T-helper 17 cell (primary cell): ENCODE data around the gene PES1. TPM values are rescaled to one million over a fixed set of nuclear protein-coding genes. Genes with fewer than 3 reads are reported as not detected.
A peak's percentile ranks its signal among the peaks of the same experiment; 100 is the strongest.
"Not testable (repeated sequence)": the region's sequence is repeated elsewhere in the genome, so short reads cannot be mapped to it uniquely, and the experiment has no call there.

Experiments
- ATAC-seq: fragments of 150-1000 bp; cut with Tn5 transposase; 2 replicates; pipeline ENCODE4 v1.10.0; 2021; ENCODE audit warnings: mild to moderate bottlenecking, moderate library complexity
- DNase-seq, 3 donors: peaks; one replicate each; pipeline versions ENCODE4 v3.0.0 to v3.0.0-alpha.2; 2020 to 2021
- H3K9me3 ChIP-seq: one replicate; pipeline ENCODE4 v1.7.0; 2013; ENCODE audit warnings: low read length, mild to moderate bottlenecking; ENCODE audit not compliant: control insufficient read depth, poor library complexity, severe bottlenecking
- H3K27ac Mint-ChIP-seq: one replicate; pipeline ENCODE4 v1.8.0; 2022; ENCODE audit warnings: mild to moderate bottlenecking, moderate library complexity, mixed read lengths
- H3K27me3 Mint-ChIP-seq: one replicate; pipeline ENCODE4 v1.8.0; 2022; ENCODE audit warnings: mixed read lengths
- H3K36me3 Mint-ChIP-seq: one replicate; pipeline ENCODE4 v1.8.0; 2022; ENCODE audit warnings: low read depth, mixed read lengths
- H3K4me1 Mint-ChIP-seq: one replicate; pipeline ENCODE4 v1.8.0; 2022; ENCODE audit warnings: mild to moderate bottlenecking, mixed read lengths
- H3K4me3 Mint-ChIP-seq: one replicate; pipeline ENCODE4 v1.8.0; 2022; ENCODE audit warnings: mild to moderate bottlenecking, moderate library complexity, mixed read lengths
- total RNA-seq, 4 donors: library from RNA in 2 of 4; stranded (reverse) in 2 of 4; gene quantifications; one replicate each; pipeline ENCODE4 v1.2.3 and lab custom pipeline; 2022 to 2026

Gene PES1
- total RNA-seq, 2 donors from 2014 or later: 35.9 to 37.8 TPM

DNA sequence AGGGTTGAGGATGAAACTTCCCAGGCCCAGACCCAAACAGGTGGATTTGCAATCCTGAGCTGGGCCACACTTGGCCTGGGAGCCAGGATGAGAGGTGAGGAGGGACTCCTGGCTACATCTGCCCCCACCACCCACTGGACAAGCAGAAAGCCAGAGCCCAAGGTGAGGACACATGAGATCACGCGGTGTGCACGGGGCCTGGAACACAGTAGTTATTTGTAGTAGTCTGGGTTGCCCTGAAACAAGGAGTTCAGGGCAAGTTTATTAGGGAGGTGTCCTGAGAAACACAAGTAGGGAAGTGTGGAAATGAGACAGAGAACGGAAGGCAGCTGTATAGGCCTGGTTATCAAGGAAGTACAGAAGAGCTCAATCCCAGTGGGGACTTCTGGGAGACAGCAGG is 44.5 kb downstream of the PES1 start:
- Mint-ChIP-seq H3K36me3 (peaks cover 2% of the 10 kb centered on the region), H3K4me1 (peaks cover 2% of the 10 kb centered on the region)

GRCh38 chr22:30546616-30547015 is 45.1 kb downstream of the PES1 start, which contains the start of gene SEC14L6:
SEC14L6 (minus strand) TSS chr22:30546741; CDS start chr22:30546682, 59 bp downstream.
- no peak for ATAC-seq
- Mint-ChIP-seq H3K36me3 (peaks cover 2% of the 10 kb centered on the region), H3K4me1 (peaks cover 2% of the 10 kb centered on the region), H3K4me3 (no peak within 1 kb of the TSS), H3K27me3 (peaks cover 59% of the 10 kb centered on the region), H3K27ac (no peak within 1 kb of the TSS)
- DNase-seq: no peak
- no peaks in the 10 kb centered on the region for H3K9me3 ChIP-seq

More for the DNA sequence above, 44.5 kb downstream of the PES1 start:
- peaks cover 59% of the 10 kb centered on the region for H3K27me3 Mint-ChIP-seq
- H3K9me3 ChIP-seq: no peaks in the 10 kb centered on the region
- ATAC-seq (no peak), DNase-seq (no peak)
- no peak overlapping the region for H3K4me3 Mint-ChIP-seq
- H3K27ac Mint-ChIP-seq: no peak overlapping the region

DNA sequence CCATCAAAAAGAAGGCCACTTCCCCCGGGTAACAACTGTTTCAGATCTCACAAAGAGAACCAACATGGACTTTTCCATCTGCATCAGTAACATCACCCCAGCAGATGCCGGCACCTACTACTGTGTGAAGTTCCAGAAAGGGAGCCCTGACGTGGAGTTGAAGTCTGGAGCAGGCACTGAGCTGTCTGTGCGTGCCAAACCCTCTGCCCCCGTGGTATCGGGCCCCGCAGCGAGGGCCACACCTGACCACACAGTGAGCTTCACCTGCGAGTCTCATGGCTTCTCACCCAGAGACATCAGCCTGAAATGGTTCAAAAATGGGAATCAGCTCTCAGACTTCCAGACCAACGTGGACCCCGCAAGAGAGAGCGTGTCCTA is 48.9 kb downstream of the PES1 start:
- Mint-ChIP-seq H3K27me3 (peaks cover 53% of the 10 kb centered on the region), H3K27ac (peak overlapping the region; percentile 24), H3K4me1 (no peaks in the 10 kb centered on the region), H3K4me3 (no peak overlapping the region), H3K36me3 (no peaks in the 10 kb centered on the region)
- DNase-seq (no peak), ATAC-seq (no peak)
- H3K9me3 ChIP-seq: no peaks in the 10 kb centered on the region

DNA sequence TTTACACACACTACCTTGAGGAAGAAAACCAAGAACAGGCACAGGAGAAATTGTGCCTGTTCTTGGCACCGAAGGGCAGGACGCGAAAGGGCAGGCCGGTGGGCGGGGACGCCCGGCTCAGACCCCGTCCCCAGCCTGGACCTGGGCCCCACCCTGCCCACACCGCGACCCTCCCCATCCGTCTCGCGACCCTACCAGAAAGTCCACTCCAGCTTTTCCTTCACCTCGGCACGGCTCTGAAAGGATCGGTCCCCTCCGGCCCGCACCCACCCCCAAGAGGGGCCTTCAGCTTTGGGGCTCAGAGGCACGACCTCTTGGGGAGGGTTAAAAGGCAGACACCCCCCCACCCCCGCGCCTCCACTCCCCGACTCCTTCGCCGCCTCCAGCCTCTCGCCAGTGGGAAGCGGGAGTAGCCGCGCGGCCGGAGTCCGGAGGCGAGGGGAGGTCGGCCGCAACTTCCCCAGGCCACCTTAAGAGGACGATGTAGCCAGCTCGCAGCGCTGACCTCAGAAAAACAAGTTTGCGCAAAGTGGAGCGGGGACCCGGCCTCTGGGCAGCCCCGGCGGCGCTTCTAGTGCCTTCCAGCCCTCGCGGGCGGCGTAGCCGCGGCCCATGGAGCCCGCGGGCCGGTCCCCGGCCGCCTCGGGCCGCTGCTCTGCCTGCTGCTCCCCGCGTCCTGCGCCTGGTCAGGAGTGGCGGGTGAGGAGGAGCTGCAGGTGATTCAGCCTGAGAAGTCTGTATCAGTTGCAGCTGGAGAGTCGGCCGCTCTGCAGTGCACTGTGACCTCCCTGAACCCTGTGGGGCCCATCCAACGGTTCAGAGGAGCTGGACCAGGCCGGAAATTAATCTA is 49.5 kb downstream of the PES1 start:
- ATAC-seq: no peak
- H3K4me3 Mint-ChIP-seq: no peak overlapping the region

DNA sequence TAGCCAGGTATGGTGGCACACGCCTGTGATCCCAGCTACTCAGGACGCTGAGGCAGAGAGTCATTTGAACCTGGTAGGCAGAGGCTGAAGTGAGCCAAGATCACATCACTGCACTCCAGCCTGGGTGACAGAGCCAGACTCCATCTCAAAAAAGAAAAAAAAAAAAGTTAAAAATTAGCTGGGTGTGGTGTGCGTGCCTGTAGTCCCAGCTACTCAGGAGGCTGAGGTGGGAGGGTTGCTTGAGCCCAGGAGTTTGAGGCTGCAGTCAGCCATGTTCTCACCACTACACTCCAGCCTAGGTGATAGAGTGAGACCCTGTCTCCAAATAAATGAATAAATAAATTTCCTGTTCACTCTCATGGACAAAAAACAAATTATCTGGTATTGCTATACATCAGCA is 50.2 kb downstream of the PES1 start:
- H3K4me3 Mint-ChIP-seq, H3K9me3 ChIP-seq, H3K36me3 Mint-ChIP-seq, H3K27ac Mint-ChIP-seq, DNase-seq, H3K4me1 Mint-ChIP-seq, ATAC-seq: not testable (repeated sequence)
- H3K27me3 Mint-ChIP-seq: peaks cover 45% of the 10 kb centered on the region

More for the DNA sequence above, 49.5 kb downstream of the PES1 start:
- Mint-ChIP-seq H3K36me3 (no peaks in the 10 kb centered on the region), H3K27ac (peak overlapping the region; percentile 24), H3K27me3 (peaks cover 51% of the 10 kb centered on the region), H3K4me1 (no peaks in the 10 kb centered on the region)
- no peaks in the 10 kb centered on the region for H3K9me3 ChIP-seq
- DNase-seq: no peak

GRCh38 chr22:30539368-30539767 is 52.3 kb downstream of the PES1 start:
- ATAC-seq: no peak

GRCh38 chr22:30538280-30538679 is 53.4 kb downstream of the PES1 start:
- no peak for ATAC-seq
- peaks cover 3% of the 10 kb centered on the region for H3K36me3 Mint-ChIP-seq

More at GRCh38 chr22:30539368-30539767, 52.3 kb downstream of the PES1 start:
- H3K4me1 Mint-ChIP-seq: no peaks in the 10 kb centered on the region
- H3K9me3 ChIP-seq: no peaks in the 10 kb centered on the region
- DNase-seq: no peak
- H3K4me3 Mint-ChIP-seq: no peak overlapping the region
- no peak overlapping the region for H3K27ac Mint-ChIP-seq
- H3K36me3 Mint-ChIP-seq: no peaks in the 10 kb centered on the region
- H3K27me3 Mint-ChIP-seq: peaks cover 40% of the 10 kb centered on the region

DNA sequence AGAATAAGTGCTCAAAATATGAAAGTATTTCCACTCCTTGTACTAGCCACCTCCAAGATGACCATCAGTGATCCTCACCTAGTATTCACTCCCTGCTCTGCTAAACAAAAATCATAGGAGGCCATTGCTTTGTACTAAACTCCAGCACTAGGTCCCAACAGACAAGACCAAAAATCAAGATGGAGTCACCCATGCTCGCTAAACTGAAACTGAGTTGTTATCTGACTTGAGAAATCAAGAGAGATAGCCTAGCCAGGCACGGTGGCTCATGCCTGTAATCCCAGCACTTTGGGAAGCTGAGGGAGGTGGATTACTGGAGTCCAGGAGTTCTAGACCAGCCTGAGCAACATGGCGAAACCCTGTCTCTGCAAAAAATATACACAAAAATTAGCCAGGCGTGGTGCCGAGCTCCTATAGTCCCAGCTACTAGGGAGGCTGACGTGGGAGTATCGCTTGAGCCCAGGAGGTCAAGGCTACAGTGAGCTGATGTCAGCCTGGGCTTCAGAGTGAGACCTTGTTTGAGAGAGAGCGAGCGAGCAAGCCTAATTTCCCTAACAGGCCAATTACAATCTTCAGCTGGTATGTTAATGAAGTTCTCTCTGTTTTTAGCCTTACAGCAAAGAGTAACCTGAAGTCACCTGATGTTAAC is 54.5 kb downstream of the PES1 start:
- no peak for DNase-seq
- Mint-ChIP-seq H3K36me3 (peaks cover 3% of the 10 kb centered on the region), H3K27ac (no peak overlapping the region), H3K4me1 (peaks cover 2% of the 10 kb centered on the region), H3K27me3 (peaks cover 30% of the 10 kb centered on the region), H3K4me3 (no peak overlapping the region)
- ATAC-seq: no peak
- no peaks in the 10 kb centered on the region for H3K9me3 ChIP-seq

More at GRCh38 chr22:30538280-30538679, 53.4 kb downstream of the PES1 start:
- Mint-ChIP-seq H3K27me3 (peaks cover 37% of the 10 kb centered on the region), H3K27ac (no peak overlapping the region), H3K4me1 (peaks cover 2% of the 10 kb centered on the region), H3K4me3 (no peak overlapping the region)
- DNase-seq: no peak
- H3K9me3 ChIP-seq: no peaks in the 10 kb centered on the region

- ATAC-seq (no peak), DNase-seq (no peak)
- peaks cover 3% of the 10 kb centered on the region for H3K36me3 Mint-ChIP-seq
- peaks cover 23% of the 10 kb centered on the region for H3K27me3 Mint-ChIP-seq
- H3K4me1 Mint-ChIP-seq: peaks cover 2% of the 10 kb centered on the region
- peak overlapping the region; percentile 34 for H3K27ac Mint-ChIP-seq
- no peak overlapping the region for H3K4me3 Mint-ChIP-seq
- H3K9me3 ChIP-seq: no peaks in the 10 kb centered on the region
These were observed 56.5 kb downstream of the PES1 start for GRCh38 chr22:30535182-30535581.

- no peak overlapping the region for H3K4me3 Mint-ChIP-seq
- DNase-seq: no peak
- H3K4me1 Mint-ChIP-seq: peaks cover 2% of the 10 kb centered on the region
- H3K27ac Mint-ChIP-seq: no peak overlapping the region
- no peak for ATAC-seq
- peaks cover 23% of the 10 kb centered on the region for H3K27me3 Mint-ChIP-seq
- H3K36me3 Mint-ChIP-seq: peaks cover 3% of the 10 kb centered on the region
- no peaks in the 10 kb centered on the region for H3K9me3 ChIP-seq
These were observed 59.8 kb downstream of the PES1 start for GRCh38 chr22:30531651-30532608.

- ATAC-seq (no peak), DNase-seq (no peak)
- H3K27ac Mint-ChIP-seq: no peak overlapping the region
- H3K36me3 Mint-ChIP-seq: no peaks in the 10 kb centered on the region
- H3K4me1 Mint-ChIP-seq: no peaks in the 10 kb centered on the region
- peaks cover 32% of the 10 kb centered on the region for H3K27me3 Mint-ChIP-seq
- no peaks in the 10 kb centered on the region for H3K9me3 ChIP-seq
- H3K4me3 Mint-ChIP-seq: no peak overlapping the region
These were observed 65.1 kb downstream of the PES1 start for GRCh38 chr22:30526656-30527055.
